ENCODE results near the gene SNAP25.

Gene SNAP25

DNA sequence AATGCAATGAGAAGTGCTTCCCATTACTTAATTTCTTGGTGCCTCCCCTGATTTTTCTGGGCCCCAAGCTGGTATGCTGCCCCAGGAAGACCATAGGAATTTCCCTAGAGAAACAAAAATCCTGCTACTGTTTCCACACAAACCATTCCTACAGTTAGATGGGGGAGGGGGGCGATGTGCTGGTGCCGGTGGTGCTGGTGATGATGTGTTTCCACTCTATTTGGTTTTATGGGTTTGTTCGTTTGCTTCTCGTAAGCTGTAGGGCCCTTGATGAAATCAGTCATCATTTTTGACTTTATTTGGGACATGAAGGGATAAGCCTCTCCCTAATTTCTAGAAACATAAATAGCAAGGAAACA, 110.2 kb downstream of the SNAP25 start:
- FAIRE-seq: no peak
- DNase-seq (ENCODE audit: insufficient read length, low spot score): no peak

DNA sequence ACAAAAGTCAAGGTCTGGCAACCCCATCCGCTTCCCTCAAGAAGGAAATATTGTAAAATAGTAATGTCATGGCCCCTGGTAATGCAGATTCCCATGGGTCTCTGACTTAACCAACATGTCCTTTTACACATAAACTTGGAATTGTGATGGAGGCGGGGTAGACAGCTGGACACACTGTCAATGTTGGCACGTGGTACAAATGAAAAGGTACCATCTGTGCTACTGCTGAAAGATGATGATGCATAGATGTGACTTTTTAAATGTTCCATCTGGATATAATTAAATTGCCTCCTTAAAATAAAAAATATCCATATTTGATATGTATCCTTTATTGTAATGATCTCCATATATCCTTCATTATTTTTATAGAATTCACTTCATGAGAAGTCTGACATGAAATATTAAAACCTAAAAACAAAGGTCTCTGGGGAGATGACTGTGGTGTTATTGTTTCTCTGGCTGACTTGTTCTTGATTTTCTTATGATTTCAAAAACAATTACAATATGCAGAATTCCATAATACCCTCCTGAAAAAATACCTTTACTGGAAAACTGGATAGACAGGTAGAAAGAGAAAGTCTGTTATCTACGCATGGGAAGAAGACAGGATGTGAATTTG, 110.9 kb downstream of the SNAP25 start:
- FAIRE-seq (no peak), DNase-seq (ENCODE audit: insufficient read length, low spot score) (no peak)

DNA sequence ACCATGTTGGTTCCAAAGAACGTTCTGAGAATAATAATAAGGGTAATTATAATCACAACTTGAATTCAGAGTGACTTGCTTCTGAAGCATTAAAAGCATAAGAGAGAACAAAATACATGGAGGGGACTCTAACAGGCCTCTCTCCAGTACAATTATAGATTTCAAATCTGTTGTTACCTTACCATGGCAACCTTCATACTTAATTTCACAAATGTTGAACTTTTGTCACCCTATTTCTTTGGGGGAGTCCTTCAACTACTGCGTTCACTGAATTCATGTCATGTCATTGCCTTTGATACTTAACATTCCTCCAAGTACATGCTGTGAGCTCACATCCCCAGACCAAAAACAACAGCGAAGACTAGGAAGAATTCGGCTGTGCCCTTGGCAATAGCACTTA, 111.4 kb downstream of the SNAP25 start:
- DNase-seq (ENCODE audit: insufficient read length, low spot score) (no peak), FAIRE-seq (no peak)

DNA sequence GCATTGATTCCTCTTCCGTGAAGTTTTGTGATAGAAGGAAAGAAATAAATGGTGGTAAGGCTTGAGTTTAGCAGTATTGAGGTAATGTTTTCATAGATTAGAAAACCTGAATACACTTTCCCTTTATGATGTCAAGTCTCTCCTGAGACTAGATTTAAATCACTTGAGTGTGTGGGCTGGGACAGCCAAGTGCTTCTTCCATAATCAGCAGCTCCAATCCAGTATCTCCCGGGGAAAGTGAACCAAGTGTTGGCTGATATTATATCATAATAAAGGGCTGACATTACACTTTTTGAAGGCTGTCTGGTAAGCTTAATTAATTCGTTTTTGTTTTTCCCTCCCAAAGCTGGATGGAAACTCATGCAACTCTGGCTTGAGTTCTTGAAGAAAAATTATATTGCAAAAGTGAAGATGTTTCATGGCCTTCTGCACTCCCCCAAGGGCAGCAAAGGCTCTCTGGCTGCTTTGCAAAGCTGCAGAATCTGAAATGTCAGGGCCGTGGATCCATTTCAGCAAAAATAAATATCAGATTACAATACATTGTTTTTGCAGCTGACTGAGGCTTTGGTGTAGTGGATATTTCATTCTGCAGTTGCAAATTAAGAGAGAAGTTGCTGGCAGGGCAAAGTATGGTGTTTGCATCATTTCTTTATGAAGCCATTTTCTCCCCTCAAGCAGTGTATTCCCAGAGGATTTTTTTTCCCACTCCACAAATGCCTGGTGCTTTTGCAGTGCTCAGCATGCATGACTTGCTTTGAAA, 114.2 kb downstream of the SNAP25 start:
- DNase-seq (ENCODE audit: insufficient read length, low spot score) (no peak), FAIRE-seq (no peak)

DNA sequence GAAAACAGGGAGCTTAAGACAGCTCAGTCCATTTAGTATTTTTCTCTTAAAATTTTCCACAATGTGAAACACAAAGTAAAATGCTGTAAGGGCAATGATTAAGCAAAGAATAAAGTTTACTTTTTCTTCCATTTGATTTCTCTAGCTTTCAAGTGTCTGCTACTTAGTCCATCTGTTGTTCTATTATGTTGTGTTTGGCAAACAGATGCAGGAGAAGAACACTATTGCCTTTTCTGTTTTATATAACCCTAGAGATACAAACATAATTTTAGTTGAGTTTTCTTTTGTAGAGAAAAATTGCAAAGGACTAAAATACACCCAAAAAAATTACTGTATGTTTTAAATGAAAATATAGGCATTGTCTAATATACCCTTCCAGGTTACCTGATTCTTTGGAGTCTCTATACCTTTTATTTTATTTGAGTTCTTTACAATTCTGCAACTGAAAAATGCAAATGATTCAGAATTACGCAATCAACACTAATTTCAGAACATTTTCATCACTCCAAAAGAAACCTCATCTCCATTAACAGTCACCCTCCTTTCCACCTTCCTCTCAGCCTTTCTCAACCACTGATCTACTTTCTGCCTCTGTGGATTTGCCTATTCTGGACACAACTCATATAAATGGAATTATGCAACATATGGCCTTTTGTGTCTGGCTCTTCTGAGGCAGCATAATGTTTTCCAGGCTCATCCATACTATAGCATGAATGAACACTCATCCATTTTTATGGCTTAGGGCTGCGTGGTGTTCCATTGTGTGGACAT, 118.5 kb downstream of the SNAP25 start:
- FAIRE-seq: no peak
- no peak for DNase-seq (ENCODE audit: insufficient read length, low spot score)

DNA sequence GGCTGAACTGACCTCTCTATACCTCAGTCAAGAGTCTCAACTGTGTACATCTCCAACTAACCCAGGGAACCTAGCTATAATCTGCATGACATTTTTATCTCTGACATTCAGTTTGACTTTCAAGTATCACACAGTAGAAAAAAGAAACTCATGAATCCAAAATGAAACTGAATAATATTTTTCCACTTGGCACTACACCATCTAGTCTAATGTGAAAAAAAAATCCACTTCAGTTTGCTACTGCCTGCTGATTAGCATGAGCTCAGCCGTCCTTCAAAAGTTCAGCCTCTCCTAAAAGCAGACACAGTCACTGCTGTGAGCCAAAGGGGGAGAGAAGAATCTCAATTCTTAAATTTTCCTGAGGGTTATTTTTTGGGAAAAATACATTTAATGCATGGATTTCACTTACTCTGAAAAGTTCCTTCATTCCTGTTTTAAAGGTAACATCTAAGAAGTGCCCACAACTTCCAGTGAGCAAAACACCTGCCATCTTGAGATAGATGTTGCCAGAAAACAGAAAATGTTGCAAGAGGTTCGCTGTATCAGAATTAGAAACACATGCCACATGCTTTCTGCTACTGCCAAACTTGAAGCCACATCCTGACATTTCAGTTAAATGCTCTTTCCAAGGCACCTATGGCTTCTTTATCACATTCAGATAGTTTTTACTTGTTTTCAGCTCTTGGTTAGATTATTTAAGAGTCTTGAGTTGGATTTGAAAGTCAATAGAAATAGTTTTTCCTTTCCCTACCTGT, 120.0 kb downstream of the SNAP25 start:
- DNase-seq (ENCODE audit: insufficient read length, low spot score): no peak
- no peak for FAIRE-seq

DNA sequence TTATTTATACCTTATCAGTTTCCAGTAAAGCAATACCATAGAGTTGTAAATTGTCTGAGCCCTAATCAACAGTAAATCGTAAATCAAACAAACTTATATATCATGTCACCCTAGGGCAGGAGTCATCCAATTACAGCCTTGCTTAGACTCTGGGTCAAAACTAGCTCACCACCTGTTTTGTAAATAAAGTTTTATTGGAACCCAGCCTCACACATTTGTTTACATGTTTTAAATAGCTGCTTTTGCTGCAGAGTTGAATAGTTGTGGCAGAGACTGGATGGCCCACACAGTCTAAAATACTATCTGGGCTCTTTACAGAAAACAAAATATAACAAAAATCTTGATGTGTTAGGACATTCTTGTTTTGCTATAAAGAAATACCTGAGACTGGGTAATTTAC, 121.0 kb downstream of the SNAP25 start:
- FAIRE-seq (no peak), DNase-seq (ENCODE audit: insufficient read length, low spot score) (no peak)

DNA sequence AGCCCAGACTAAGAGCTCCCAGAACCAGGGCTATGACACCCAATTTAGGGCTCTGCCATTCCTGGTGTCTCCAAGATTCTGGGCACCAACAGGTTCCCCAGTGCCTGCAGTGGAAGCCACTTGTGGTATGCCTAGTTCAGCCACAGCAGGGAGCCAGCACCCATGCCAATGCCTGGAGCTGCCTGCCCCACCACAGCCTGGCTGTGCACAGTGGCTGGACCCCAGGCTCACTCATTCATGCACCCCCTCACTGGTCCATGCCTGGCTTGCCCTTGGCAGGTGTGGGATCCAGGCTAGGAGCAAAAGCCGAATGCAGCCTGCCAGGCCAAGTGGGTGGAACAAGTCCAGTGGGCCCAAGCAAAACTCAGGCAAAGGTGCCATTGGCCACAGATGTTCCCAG, 123.5 kb downstream of the SNAP25 start:
- no peak for DNase-seq (ENCODE audit: insufficient read length, low spot score)
- FAIRE-seq: no peak

DNA sequence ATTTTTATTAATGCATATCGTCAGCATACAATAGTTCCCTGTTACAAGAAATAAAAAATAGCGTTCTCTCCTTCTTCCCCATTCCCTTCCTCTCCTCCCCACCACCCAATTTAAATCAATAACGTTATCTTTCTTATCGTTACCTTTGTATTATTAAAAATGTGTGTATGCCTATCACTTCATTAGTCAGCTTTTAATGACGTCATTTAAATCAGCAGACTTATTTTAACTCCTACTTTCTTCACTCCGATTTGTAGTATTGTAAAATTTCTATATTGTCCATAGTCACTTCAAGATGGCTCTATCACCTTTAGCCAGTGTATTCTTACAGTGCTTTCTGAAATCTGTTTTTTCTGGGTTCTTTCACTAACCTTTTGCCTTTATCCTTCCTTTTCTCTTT, 126.3 kb downstream of the SNAP25 start:
- DNase-seq (ENCODE audit: insufficient read length, low spot score) (no peak), FAIRE-seq (no peak)

DNA sequence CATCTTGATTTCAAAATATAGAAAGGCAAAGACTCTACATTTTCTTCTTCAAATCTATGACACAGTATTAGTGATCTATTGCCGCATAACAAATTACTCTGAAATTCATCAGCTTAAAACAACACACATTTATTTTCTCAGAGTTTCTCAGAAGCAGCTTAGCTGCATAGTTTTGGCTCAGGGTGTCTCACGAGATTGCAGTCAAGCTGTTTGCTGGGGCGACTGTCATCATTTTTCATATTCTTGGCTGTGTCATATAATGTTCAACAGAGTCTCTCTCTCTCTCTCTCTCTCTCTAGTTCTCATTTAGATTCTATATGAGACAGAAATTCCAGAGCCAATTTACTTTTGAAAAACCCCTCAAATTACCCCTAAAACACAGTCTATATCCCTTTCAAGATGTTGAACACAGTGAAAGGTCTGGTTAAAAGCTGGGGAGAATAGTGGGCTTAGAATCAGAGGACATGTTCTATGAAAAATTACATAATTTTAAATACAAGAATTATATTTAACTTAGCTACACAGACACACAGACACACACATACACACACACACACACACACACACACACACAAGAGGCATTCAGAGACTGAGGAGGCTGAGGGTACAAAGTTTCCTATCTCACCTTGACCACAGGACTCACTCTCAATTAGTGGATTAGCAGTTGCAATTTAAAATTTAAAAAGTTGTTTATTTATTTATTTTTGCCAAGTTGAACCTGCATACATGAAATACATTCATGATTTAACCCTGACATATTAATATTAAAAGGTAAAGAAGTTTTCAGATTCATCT, 128.7 kb downstream of the SNAP25 start:
- DNase-seq (ENCODE audit: insufficient read length, low spot score) (no peak), FAIRE-seq (no peak)

DNA sequence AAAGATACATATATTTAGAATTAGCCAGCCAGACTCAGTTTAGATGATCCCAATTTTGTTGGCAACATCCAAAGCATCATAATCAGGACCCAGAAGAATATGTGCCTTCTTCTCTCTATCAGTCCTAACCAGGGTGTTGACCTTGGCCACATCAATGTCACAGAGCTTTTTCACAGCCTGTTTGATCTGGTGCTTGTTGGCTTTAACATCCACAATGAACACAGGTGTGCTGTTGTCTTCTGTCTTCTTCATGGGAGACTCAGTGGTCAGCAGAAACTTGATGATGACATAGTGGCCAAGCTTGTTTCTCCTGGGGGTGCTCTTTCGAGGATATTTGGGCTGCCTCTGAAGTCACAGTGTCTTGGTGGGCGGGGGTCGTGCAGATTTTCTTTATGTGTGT, 130.5 kb downstream of the SNAP25 start:
- FAIRE-seq (no peak), DNase-seq (ENCODE audit: insufficient read length, low spot score) (no peak)

DNA sequence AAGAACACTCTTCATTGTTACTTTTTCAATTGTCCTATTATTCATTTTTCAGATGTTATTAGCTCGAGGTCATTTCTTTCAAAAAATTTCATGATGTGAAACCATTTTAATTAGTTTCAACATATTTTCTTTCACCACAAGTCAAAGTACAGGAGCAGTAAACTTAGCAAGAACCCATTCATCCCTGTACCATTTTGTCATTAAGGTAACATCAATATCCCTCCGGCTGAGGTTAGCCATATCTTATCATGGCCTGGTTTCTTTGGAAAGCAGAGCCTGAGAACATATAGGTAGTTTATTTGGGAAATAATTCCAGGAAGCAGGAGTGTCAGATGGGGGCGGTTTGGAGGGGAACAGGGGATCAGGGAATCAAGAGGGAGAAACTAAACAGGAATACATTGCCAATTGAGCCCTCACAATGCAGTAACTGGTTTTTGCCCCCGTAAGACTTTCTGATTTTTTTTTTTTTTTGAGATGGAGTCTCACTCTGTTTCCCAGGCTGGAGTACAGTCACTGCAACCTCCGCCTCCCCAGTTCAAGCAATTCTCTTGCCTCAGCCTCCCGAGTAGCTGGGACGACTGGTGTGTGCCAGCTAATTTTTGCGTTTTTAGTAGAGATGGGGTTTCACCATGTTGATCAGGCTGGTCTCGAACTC, 131.7 kb downstream of the SNAP25 start:
- no peak for FAIRE-seq
- DNase-seq (ENCODE audit: insufficient read length, low spot score): no peak

DNA sequence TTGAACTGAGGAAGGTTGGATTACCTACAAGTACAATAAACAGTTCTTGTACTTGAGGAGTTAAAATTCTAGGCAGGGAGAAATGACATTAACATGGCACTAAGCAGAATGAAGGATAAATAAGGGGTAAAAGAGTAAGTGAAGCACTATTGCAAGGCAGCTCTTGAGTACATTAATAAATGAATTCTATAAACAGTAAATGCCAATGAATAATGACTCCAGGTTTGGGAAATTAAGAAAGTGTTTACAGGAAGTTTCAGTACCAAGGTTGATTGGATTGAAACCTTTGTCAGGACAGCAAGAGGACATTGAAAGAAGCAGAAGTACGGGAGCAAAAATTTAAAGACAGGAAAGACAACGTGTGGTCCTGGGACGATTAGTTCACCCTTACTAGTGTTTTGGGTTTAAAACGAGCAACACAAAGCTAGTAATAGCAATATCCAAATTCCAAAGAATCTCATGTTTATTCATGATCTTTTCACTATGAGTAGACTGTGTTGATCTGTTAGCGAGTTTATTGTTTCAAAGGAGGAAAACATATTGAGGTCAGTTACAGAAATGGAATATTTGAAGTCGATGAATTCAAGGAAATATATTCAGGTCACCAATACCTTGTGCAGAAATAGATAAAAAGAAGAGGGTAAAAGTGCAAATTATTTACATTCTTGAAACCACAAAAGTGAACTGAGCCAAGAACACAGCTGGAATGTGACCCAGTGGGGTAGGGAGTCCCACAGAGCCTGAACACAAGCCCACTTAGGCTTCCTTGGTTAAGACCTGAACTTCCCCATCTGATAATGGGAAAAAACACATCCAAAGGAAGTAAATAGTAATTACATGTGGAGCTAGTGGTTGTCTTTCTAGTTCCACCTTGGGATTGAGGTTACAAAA, 134.5 kb downstream of the SNAP25 start:
- DNase-seq (ENCODE audit: insufficient read length, low spot score) (no peak), FAIRE-seq (no peak)

DNA sequence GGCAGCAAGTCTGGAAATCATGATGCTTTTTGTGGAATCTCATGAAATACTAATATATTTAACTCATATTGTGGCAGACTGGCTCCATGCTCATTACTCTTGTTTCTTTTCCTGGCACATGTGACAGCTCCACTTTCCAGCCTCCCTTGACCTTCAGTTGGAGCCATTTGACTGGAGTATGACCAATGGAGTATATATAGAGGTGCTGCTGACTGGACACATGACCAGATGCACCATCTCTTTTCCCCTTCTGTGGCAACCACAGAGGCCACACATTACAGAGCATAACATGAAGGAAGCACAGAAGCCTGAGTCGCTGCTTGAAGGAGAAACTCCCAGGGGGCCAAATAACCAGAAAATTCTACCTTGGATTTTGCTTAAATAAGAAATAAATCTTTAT, 138.0 kb downstream of the SNAP25 start:
- FAIRE-seq (no peak), DNase-seq (ENCODE audit: insufficient read length, low spot score) (no peak)

Measured in HTR-8/SVneo (cell line).